Fibroblast of mammary gland (primary cell): ENCODE data around the gene DEPP1.
"Not testable (repeated sequence)": the region's sequence is repeated elsewhere in the genome, so short reads cannot be mapped to it uniquely, and the experiment has no call there.

Experiments used
- DNase-seq: peaks from one replicate; pipeline ENCODE4 v3.0.0-alpha.2; 2010; ENCODE audit warnings: low read depth
- H3K4me3 ChIP-seq: 2 replicates; pipeline ENCODE4 v1.5.1; 2011; ENCODE audit warnings: low read depth, mild to moderate bottlenecking, low read length, moderate library complexity; ENCODE audit not compliant: control insufficient read depth
- TF ChIP-seq, protein P1 (sequence below): conservative IDR thresholded peaks from 2 replicates; pipeline ENCODE4 v1.5.1; 2011; ENCODE audit warnings: low read depth, low read length, inconsistent platforms; ENCODE audit not compliant: control insufficient read depth, insufficient read depth

DEPP1 gene, protein sequence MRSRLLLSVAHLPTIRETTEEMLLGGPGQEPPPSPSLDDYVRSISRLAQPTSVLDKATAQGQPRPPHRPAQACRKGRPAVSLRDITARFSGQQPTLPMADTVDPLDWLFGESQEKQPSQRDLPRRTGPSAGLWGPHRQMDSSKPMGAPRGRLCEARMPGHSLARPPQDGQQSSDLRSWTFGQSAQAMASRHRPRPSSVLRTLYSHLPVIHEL

DNA sequence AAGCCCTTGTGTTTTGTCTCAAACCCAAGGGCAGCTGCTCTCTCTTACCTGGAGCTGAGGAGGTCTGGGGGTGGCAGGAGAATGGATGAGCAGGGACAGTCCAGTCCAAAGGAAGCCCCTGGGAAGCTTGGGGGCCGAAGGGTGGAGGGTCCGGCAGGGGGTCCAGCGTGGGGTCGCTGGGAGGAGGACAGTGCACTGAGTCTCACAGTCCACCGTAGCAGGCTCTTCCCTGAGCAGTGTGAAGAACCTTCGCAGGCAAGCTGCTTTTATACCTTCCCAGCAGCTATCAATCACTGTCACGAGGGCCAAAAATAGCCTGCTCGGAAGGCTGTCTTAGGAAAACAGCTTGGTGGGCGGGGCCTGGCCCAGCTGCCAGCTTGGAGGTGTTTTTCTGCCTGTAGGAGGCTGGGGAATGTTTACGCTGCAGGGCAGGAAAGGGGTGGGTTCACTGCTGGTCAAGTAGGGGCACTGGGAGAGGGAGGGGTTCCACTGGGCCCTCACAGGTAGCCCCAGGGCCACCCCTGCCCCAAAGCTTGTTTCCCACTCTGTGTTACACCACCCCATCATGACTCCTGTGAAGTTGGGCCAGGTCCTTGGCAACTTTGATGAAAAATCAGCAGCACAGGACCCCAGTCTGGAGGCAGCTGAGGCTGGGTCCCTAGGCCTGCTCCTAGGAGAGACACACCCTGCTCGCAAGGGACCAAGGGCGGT, at the start of gene DEPP1:
Gene DEPP1, minus strand, starts transcription at position 240 of the 711 bp plus-strand sequence. CDS start 779 bp downstream, outside the sequence.
- TF ChIP-seq, protein P1, sequence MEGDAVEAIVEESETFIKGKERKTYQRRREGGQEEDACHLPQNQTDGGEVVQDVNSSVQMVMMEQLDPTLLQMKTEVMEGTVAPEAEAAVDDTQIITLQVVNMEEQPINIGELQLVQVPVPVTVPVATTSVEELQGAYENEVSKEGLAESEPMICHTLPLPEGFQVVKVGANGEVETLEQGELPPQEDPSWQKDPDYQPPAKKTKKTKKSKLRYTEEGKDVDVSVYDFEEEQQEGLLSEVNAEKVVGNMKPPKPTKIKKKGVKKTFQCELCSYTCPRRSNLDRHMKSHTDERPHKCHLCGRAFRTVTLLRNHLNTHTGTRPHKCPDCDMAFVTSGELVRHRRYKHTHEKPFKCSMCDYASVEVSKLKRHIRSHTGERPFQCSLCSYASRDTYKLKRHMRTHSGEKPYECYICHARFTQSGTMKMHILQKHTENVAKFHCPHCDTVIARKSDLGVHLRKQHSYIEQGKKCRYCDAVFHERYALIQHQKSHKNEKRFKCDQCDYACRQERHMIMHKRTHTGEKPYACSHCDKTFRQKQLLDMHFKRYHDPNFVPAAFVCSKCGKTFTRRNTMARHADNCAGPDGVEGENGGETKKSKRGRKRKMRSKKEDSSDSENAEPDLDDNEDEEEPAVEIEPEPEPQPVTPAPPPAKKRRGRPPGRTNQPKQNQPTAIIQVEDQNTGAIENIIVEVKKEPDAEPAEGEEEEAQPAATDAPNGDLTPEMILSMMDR: peak; percentile 9
- H3K4me3 ChIP-seq: peak within 1 kb of the TSS; percentile 54
- DNase-seq: peak; percentile 90

DNA sequence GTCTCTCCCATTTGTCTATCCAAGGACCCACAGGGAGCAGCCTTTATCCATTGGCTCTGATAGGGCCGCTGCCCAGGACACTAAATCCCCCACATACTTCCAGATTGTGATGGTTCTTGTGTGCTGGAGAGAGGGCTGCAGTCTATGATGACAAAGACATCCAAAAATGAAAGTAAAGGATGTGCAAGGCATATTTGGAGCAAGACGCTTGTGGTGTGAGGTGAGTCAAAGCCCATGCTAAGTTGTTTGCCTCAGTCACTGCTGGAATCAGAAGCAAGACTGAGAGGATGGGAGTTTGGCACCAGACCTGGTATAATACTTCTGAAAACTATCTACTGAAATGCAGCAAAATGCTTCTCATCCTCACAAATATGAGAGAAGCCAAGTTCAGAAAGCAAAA, 44.8 kb upstream of the DEPP1 start:
- TF ChIP-seq, protein P1: no peak
- H3K4me3 ChIP-seq: no peak overlapping the region
- DNase-seq: peak; percentile 27

DNA sequence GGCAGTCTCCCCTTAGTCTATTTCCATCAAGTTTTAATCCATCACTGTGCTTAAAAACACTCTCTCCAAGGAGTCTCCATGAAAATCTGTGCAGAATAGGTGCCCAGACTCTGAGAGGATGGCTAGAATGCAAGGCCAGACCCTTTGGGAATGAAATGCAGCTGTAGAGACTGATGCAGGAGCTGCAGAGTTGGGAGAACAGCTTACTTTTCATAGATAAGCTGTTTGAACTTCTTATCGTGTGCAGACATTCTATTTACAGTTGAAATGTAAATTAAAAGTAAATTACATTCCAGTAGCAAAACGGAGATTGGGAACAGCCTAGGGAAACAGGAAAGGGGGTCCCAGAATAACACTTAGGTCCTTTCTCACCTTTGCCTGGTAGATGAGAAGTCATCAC, 37.0 kb upstream of the DEPP1 start:
- H3K4me3 ChIP-seq: no peak overlapping the region
- DNase-seq: no peak
- TF ChIP-seq, protein P1: no peak

DNA sequence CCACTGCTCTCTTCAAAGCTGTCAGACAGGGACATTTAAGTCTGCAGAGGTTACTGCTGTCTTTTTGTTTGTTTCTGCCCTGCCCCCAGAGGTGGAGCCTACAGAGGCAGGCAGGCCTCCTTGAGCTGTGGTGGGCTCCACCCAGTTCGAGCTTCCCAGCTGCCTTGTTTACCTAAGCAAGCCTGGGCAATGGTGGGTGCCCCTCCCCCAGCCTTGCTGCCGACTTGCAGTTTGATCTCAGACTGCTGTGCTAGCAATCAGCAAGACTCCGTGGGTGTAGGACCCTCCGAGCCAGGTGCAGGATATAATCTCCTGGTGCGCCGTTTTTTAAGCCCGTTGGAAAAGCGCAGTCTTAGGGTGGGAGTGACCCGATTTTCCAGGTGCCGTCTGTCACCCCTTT, 35.9 kb upstream of the DEPP1 start:
- not testable (repeated sequence) for H3K4me3 ChIP-seq, DNase-seq

DNA sequence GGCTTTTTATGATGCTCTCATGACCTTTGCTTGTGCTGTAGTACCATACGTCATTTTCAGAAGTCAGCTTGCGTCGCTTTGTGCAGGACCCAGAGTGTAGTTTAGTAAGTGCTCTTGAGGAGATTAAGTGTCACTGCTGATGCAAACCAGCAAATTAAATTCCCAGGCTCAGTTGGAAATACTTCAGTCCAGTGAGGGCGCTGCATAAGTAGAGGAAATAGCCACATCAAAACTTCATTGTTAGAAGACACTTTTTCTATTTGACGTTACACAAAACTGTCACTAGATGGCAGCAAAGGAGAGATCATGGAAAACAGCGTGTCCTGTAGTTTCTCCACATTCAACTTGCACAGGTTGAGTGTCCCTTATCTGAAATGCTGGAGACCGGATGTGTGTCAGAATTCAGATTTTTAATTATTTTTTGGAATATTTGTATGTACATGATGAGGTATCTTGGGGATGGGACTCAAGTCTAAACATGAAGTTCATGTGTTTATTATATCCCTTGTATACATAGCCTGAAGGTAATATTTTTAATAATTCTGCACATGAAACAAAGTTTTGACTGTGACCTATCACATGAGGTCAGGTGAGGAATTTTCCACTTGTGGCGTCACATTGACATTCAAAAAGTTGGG, 30.0 kb upstream of the DEPP1 start:
- TF ChIP-seq, protein P1: peak; percentile 76
- peak; percentile 91 for DNase-seq
- no peak overlapping the region for H3K4me3 ChIP-seq

DNA sequence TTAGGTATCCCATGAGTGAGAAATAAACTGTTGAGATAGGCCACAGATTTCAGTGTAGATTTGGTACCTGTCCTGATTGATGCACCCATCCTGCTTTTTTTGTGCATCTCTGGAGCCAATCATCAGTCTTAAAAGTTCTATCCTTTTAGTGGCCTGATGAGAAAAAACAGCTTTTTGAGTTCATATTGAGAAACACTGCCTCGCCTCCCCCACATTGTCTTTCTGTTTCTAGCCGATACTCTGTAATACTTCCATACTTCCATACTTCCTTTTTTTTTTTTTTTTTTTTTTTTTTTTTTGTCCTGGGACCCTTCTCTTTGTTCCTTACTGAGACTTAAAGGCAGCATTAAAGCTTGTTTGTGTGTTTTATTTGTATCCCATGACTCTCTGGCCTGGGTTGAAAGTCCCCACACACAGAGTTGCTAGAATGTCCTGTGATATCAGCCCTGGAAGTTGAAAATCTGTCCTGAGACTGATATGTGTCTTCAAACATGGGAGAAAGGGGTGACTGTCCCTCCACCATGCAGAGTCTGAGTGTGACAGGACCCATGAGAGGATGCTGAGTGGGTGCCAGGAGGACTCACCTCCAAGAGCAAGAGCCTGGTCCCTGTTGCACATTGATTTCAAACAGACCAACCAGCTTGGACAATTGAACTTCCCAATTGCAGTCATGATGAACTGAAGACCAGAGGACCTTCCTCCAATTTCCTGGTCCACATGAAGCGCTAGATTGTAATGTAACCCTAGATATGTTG, 27.8 kb upstream of the DEPP1 start:
- TF ChIP-seq, protein P1: no peak
- H3K4me3 ChIP-seq: no peak overlapping the region
- no peak for DNase-seq
